Mesenchymal stem cell (in vitro differentiated cells and primary cell): ENCODE measurements around the gene TRIM61.

Experiments used
- DNase-seq: peaks from one replicate; pipeline ENCODE4 v3.0.0-alpha.2; 2013
- H2AFZ ChIP-seq: one replicate; pipeline ENCODE4 v1.6.1; 2013; ENCODE audit warnings: low read depth, mild to moderate bottlenecking, control low read depth, inconsistent platforms, low read length, moderate library complexity
- H2AK5ac ChIP-seq: 2 replicates; pipeline ENCODE4 v1.6.1; 2013; ENCODE audit warnings: low read length, moderate library complexity, mild to moderate bottlenecking, inconsistent platforms; ENCODE audit not compliant: severe bottlenecking
- H2BK120ac ChIP-seq: one replicate; pipeline ENCODE4 v1.6.1; 2013; ENCODE audit warnings: low read depth, mild to moderate bottlenecking, inconsistent platforms, low read length, moderate library complexity
- H2BK12ac ChIP-seq, 2 experiments: one replicate each; pipeline ENCODE4 v1.6.1; 2013; ENCODE audit warnings: inconsistent platforms in 2 of 2, low read length in 2 of 2, mild to moderate bottlenecking in 2 of 2, moderate library complexity in 2 of 2, control low read depth in 1 of 2
- H2BK15ac ChIP-seq: one replicate; pipeline ENCODE4 v1.6.1; 2013; ENCODE audit warnings: mild to moderate bottlenecking, low read depth, inconsistent platforms; ENCODE audit not compliant: poor library complexity, severe bottlenecking
- H2BK5ac ChIP-seq: 2 replicates; pipeline ENCODE4 v1.6.1; 2013; ENCODE audit warnings: low read depth, mild to moderate bottlenecking, low read length, control low read depth, inconsistent platforms; ENCODE audit not compliant: poor library complexity, severe bottlenecking
- H3K14ac ChIP-seq, 2 experiments: one replicate each; pipeline ENCODE4 v1.6.1; 2013; ENCODE audit warnings: inconsistent platforms in 2 of 2, low read length in 2 of 2, control low read depth in 1 of 2, mild to moderate bottlenecking in 1 of 2, moderate library complexity in 1 of 2
- H3K18ac ChIP-seq, 2 experiments: one replicate each; pipeline ENCODE4 v1.6.1; 2013; ENCODE audit warnings: inconsistent platforms in 2 of 2, low read length in 2 of 2, control low read depth in 1 of 2, low read depth in 1 of 2, mild to moderate bottlenecking in 1 of 2
- H3K23ac ChIP-seq, 2 experiments: one replicate each; pipeline ENCODE4 v1.6.1; 2013; ENCODE audit warnings: inconsistent platforms in 2 of 2, low read length in 2 of 2, mild to moderate bottlenecking in 2 of 2, moderate library complexity in 2 of 2, control low read depth in 1 of 2
- H3K27ac ChIP-seq: 2 replicates; pipeline ENCODE4 v1.5.1; 2013; ENCODE audit warnings: mild to moderate bottlenecking, moderate library complexity, low read length, control low read depth, inconsistent platforms; ENCODE audit not compliant: poor library complexity, severe bottlenecking
- H3K27me3 ChIP-seq, 2 experiments: 2 replicates each; pipeline versions ENCODE4 v1.6.1 to v1.7.0; 2013; ENCODE audit warnings: low read length in 2 of 2, mild to moderate bottlenecking in 2 of 2, moderate library complexity in 2 of 2, control low read depth in 1 of 2, inconsistent platforms in 1 of 2; ENCODE audit not compliant: control insufficient read depth in 1 of 2, insufficient read depth in 1 of 2
- H3K36me3 ChIP-seq, 2 experiments: 2 replicates each; pipeline versions ENCODE4 v1.6.1 to v1.7.0; 2013; ENCODE audit warnings: low read length in 2 of 2, control low read depth in 1 of 2, inconsistent platforms in 1 of 2, low read depth in 1 of 2, mild to moderate bottlenecking in 1 of 2; ENCODE audit not compliant: insufficient read depth in 2 of 2, control insufficient read depth in 1 of 2
- H3K4ac ChIP-seq, 2 experiments: one replicate each; pipeline ENCODE4 v1.6.1; 2013; ENCODE audit warnings: inconsistent platforms in 2 of 2, low read length in 2 of 2, mild to moderate bottlenecking in 2 of 2, moderate library complexity in 2 of 2, control low read depth in 1 of 2, low read depth in 1 of 2
- H3K4me1 ChIP-seq: 2 replicates; pipeline ENCODE4 v1.6.1; 2013; ENCODE audit warnings: low read depth, low read length, control low read depth; ENCODE audit not compliant: control insufficient read depth, insufficient read depth
- H3K4me2 ChIP-seq: 2 replicates; pipeline ENCODE4 v1.6.1; 2013; ENCODE audit warnings: low read length, mild to moderate bottlenecking, inconsistent platforms; ENCODE audit not compliant: poor library complexity, severe bottlenecking
- H3K4me3 ChIP-seq, 2 experiments: 2 replicates each; pipeline versions ENCODE4 v1.5.1 to v1.7.0; 2013; ENCODE audit warnings: low read length in 2 of 2, mild to moderate bottlenecking in 2 of 2, control low read depth in 1 of 2, low read depth in 1 of 2; ENCODE audit not compliant: insufficient read depth in 1 of 2
- H3K79me1 ChIP-seq: replicated peaks from 2 replicates; pipeline ENCODE4 v1.6.1; 2013; ENCODE audit warnings: mild to moderate bottlenecking, control low read depth, low read length, inconsistent platforms; ENCODE audit not compliant: poor library complexity, severe bottlenecking
- H3K9ac ChIP-seq: 2 replicates; pipeline ENCODE4 v1.7.0; 2013; ENCODE audit warnings: mild to moderate bottlenecking, low read length, moderate library complexity
- H3K9me3 ChIP-seq: 2 replicates; pipeline ENCODE4 v1.7.0; 2013; ENCODE audit warnings: mild to moderate bottlenecking, low read length; ENCODE audit not compliant: control insufficient read depth
- H4K8ac ChIP-seq: one replicate; pipeline ENCODE4 v1.6.1; 2013; ENCODE audit warnings: inconsistent platforms, mild to moderate bottlenecking, low read length, moderate library complexity
- H4K91ac ChIP-seq: one replicate; pipeline ENCODE4 v1.6.1; 2013; ENCODE audit warnings: mild to moderate bottlenecking, low read length, inconsistent platforms
- WGBS: methylation state at CpG from one replicate; pipeline ENCODE4 v1.1.7; 2013; ENCODE audit warnings: mixed read lengths; 5-methylcytosine and 5-hydroxymethylcytosine counted together

TRIM61 gene

DNA sequence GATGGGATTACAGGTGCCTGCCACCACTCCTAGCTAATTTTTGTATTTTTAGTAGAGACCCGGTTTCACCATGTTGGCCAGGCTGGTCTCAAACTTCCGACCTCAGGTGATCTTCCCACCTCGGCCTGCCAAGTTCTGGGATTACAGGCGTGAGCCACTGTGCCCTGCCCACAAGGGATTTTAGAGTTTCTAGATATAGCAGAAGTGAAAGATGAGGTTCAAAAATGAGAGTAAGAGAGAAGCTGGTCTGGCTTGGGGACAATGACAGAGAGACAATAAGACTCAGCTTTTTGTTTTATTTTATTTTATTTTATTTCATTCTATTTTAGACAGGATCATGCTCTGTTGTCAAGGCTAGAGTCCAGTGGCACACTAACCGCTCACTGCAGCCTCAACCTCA, 30.6 kb downstream of the TRIM61 start:
- Histone ChIP-seq H3K79me1 (no peaks in the 10 kb centered on the region), H3K14ac (no peak overlapping the region), H3K4ac (no peak overlapping the region), H4K91ac (no peak overlapping the region), H2BK15ac (no peak overlapping the region), H3K4me1 (no peaks in the 10 kb centered on the region), H4K8ac (no peak overlapping the region), H2AFZ (no peak overlapping the region), H3K4me3 (no peak overlapping the region), H3K27me3 (peaks cover 0 to 15% of the 10 kb centered on the region in 2 experiments), H3K9ac (no peak overlapping the region), H3K27ac (no peak overlapping the region), H3K36me3 (no peaks in the 10 kb centered on the region), H3K4me2 (no peak overlapping the region), H3K23ac (no peak overlapping the region), H3K18ac (no peak overlapping the region), H2BK5ac (no peak overlapping the region), H3K9me3 (no peaks in the 10 kb centered on the region), H2BK120ac (no peak overlapping the region), H2BK12ac (no peak overlapping the region), H2AK5ac (no peak overlapping the region)
- DNase-seq = no peak
- WGBS = 93% methylated on average over 5 of the region's 5 CpGs

DNA sequence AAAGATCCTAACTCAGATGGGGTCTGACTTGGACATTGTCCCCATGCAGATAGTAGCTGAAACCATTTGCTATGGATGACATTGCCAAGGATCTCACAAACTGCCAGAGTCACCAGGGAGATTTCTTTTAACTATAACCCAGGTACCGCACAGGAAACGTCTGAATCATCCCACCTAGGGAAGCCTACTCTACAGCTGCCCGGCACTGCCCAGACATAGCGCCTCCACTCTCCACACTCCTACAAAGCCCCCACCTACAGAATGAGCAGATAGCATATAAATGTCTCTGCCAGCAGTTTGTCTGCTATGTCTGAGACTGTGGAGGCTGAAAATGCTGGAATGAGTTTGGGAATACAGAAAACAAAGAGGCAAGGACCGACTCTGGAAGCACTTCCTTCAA, 32.3 kb downstream of the TRIM61 start:
- H3K4ac ChIP-seq = no peak overlapping the region
- H4K91ac ChIP-seq = no peak overlapping the region
- H3K79me1 ChIP-seq = no peaks in the 10 kb centered on the region
- no peak overlapping the region for H2BK15ac ChIP-seq
- no peak overlapping the region for H2AK5ac ChIP-seq
- H3K18ac ChIP-seq = no peak overlapping the region
- H2BK12ac ChIP-seq = no peak overlapping the region
- no peak overlapping the region for H3K14ac ChIP-seq
- H2BK120ac ChIP-seq = no peak overlapping the region
- H3K4me1 ChIP-seq = no peaks in the 10 kb centered on the region
- H3K36me3 ChIP-seq = no peaks in the 10 kb centered on the region
- no peak overlapping the region for H3K9ac ChIP-seq
- no peak overlapping the region for H3K4me2 ChIP-seq
- H3K9me3 ChIP-seq = no peaks in the 10 kb centered on the region
- no peak overlapping the region for H3K27ac ChIP-seq
- no peak overlapping the region for H4K8ac ChIP-seq
- no peak overlapping the region for H2AFZ ChIP-seq
- peaks cover 0 to 15% of the 10 kb centered on the region in 2 experiments for H3K27me3 ChIP-seq
- DNase-seq = no peak
- no peak overlapping the region for H2BK5ac ChIP-seq
- WGBS = 62% methylated on average over 4 of the region's 5 CpGs
- H3K4me3 ChIP-seq = no peak overlapping the region
- H3K23ac ChIP-seq = no peak overlapping the region

DNA sequence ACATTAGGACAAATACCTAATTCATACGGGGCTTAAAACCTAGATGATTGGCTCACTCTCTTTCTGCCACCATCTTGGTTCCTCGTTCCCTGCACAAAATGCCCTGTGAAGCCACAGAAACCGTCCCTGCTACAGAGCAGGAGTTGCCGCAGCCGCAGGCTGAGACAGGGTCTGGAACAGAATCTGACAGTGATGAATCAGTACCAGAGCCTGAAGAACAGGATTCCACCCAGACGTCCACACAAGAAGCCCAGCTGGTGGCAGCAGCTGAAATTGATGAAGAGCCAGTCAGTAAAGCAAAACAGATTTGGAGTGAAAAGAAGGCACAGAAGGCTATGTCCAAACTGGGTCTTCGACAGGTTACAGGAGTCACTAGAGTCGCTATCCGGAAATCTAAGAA, 34.3 kb downstream of the TRIM61 start:
- no peak overlapping the region for H3K9ac ChIP-seq
- H3K27ac ChIP-seq = no peak overlapping the region
- H3K27me3 ChIP-seq = peaks cover 0 to 10% of the 10 kb centered on the region in 2 experiments
- no peak overlapping the region for H3K4me3 ChIP-seq
- no peak overlapping the region for H3K23ac ChIP-seq
- no peaks in the 10 kb centered on the region for H3K4me1 ChIP-seq
- no peak overlapping the region for H2AK5ac ChIP-seq
- no peak overlapping the region for H4K8ac ChIP-seq
- H2BK5ac ChIP-seq = no peak overlapping the region
- no peak overlapping the region for H2BK120ac ChIP-seq
- no peaks in the 10 kb centered on the region for H3K9me3 ChIP-seq
- WGBS = 90% methylated on average over 9 of the region's 9 CpGs
- no peaks in the 10 kb centered on the region for H3K36me3 ChIP-seq
- H3K4ac ChIP-seq = no peak overlapping the region
- H2AFZ ChIP-seq = no peak overlapping the region
- H3K4me2 ChIP-seq = no peak overlapping the region
- H2BK12ac ChIP-seq = no peak overlapping the region
- no peak overlapping the region for H4K91ac ChIP-seq
- H2BK15ac ChIP-seq = no peak overlapping the region
- no peak for DNase-seq
- no peak overlapping the region for H3K18ac ChIP-seq
- H3K14ac ChIP-seq = no peak overlapping the region
- H3K79me1 ChIP-seq = no peaks in the 10 kb centered on the region

DNA sequence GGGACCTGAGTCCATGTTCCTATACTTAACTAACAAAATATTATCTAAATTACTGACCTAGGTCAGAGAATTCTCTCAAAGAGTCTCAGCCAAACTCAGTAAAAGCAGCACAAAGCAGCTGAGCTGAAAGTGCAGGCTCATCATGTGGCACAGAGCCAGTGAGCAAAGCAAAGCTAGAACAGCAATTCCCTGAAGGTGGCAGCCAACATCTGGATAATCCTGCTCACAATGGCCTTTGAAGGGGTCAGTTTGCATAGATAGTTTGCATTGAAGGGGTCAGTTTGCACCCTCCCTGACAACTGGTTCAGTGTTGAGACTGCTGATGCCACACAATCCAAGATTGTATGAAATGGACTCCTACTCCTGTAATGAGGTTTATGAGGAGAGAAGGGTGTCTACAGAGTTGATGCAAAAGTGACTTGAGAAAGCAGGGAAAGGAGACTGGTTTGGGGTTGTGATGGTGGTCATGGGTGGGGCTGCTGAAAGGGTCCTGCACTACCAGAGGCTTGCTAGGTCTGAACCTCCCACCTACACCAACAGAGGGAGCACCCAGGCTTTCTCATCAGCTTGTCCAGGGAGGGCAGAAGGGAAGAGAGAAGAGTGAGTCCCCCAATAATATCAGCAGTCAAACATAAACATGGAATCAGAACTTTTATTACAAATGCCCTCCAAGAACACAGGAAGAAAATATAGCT, 39.7 kb downstream of the TRIM61 start:
- H2AFZ ChIP-seq = no peak overlapping the region
- no peak overlapping the region for H4K91ac ChIP-seq
- no peak overlapping the region for H3K4me3 ChIP-seq
- H3K4me1 ChIP-seq = peaks cover 6% of the 10 kb centered on the region
- H3K18ac ChIP-seq = no peak overlapping the region
- H2BK12ac ChIP-seq = no peak overlapping the region
- no peak overlapping the region for H3K9ac ChIP-seq
- H3K27me3 ChIP-seq = no peaks in the 10 kb centered on the region
- H3K9me3 ChIP-seq = no peaks in the 10 kb centered on the region
- H3K23ac ChIP-seq = no peak overlapping the region
- H3K27ac ChIP-seq = no peak overlapping the region
- H2BK120ac ChIP-seq = no peak overlapping the region
- H3K14ac ChIP-seq = no peak overlapping the region
- peak; percentile 13 for DNase-seq
- no peak overlapping the region for H3K4ac ChIP-seq
- H3K4me2 ChIP-seq = no peak overlapping the region
- no peak overlapping the region for H2AK5ac ChIP-seq
- no peak overlapping the region for H4K8ac ChIP-seq
- H2BK5ac ChIP-seq = no peak overlapping the region
- no peaks in the 10 kb centered on the region for H3K79me1 ChIP-seq
- no peak overlapping the region for H2BK15ac ChIP-seq
- H3K36me3 ChIP-seq = no peaks in the 10 kb centered on the region
